SK-N-SH (cell line): ENCODE data around the gene NOD1. TPM values are rescaled to one million over a fixed set of nuclear protein-coding genes. Genes with fewer than 3 reads are reported as not detected.
A peak's percentile ranks its signal among the peaks of the same experiment; 100 is the strongest.

ENCODE experiments used
- CTCF ChIA-PET: fragments of 300-600, 350-600 bp; formaldehyde crosslinking; extraction: SDS; loops from one replicate; lab custom pipeline; 2021; lab: Yijun Ruan, JAX
- POLR2A ChIA-PET: fragments of 350-600 bp; sonication (Branson Sonifier 250); formaldehyde crosslinking; extraction: SDS; loops from one replicate; lab custom pipeline; 2020; ENCODE audit warnings: antibody characterized with exemption, inconsistent platforms; lab: Yijun Ruan, JAX
- DNase-seq: peaks from one replicate; pipeline ENCODE4 v3.0.0; 2012
- H2AFZ ChIP-seq: fragments of 200-600 bp; sonication (generic); 2 replicates; pipeline ENCODE4 v1.8.1; 2016; ENCODE audit warnings: antibody characterized with exemption, mild to moderate bottlenecking, low read depth
- H3F3A ChIP-seq: fragments of 200-600 bp; sonication (generic); replicated peaks from 2 replicates; pipeline ENCODE3; 2016; ENCODE audit warnings: antibody characterized with exemption, mild to moderate bottlenecking; ENCODE audit not compliant: insufficient read depth
- H3K27ac ChIP-seq, 2 experiments: fragments of 200-500 bp in 1 of 2; fragments of 200-600 bp in 1 of 2; sonication (Bioruptor generic) in 1 of 2; sonication (generic), shearing (Covaris generic) in 1 of 2; 2 replicates each; pipeline versions ENCODE4 v1.5.1 to v1.6.1; 2014 to 2016; ENCODE audit warnings: low read depth in 2 of 2, inconsistent platforms in 1 of 2, low read length in 1 of 2, mild to moderate bottlenecking in 1 of 2, mixed read lengths in 1 of 2
- H3K27me3 ChIP-seq: fragments of 200-600 bp; sonication (generic), shearing (Covaris generic); 2 replicates; pipeline ENCODE4 v1.6.1; 2016; ENCODE audit warnings: mixed run types; ENCODE audit not compliant: insufficient read depth
- H3K36me3 ChIP-seq, 2 experiments: fragments of 200-500 bp in 1 of 2; fragments of 200-600 bp in 1 of 2; sonication (Bioruptor generic) in 1 of 2; sonication (generic) in 1 of 2; replicated peaks in 1 of 2; 2 replicates each; pipeline versions ENCODE3 to v1.5.1; 2014 to 2016; ENCODE audit warnings: low read length in 1 of 2, mild to moderate bottlenecking in 1 of 2; ENCODE audit not compliant: insufficient read depth in 2 of 2, control insufficient read depth in 1 of 2
- H3K4me1 ChIP-seq, 2 experiments: fragments of 200-500 bp in 1 of 2; fragments of 200-600 bp in 1 of 2; sonication (Bioruptor generic) in 1 of 2; sonication (generic), shearing (Covaris generic) in 1 of 2; 2 replicates each; pipeline versions ENCODE4 v1.5.1 to v1.6.1; 2014 to 2016; ENCODE audit warnings: low read depth in 1 of 2, low read length in 1 of 2, mixed run types in 1 of 2; ENCODE audit not compliant: insufficient read depth in 2 of 2, control insufficient read depth in 1 of 2
- H3K4me2 ChIP-seq: fragments of 200-600 bp; sonication (generic), shearing (Covaris generic); 2 replicates; pipeline ENCODE4 v1.6.1; 2017; ENCODE audit warnings: mixed run types
- H3K4me3 ChIP-seq, 2 experiments: fragments of 200-500 bp in 1 of 2; fragments of 200-600 bp in 1 of 2; sonication (Bioruptor generic) in 1 of 2; sonication (generic), shearing (Covaris generic) in 1 of 2; 2 replicates each; pipeline versions ENCODE4 v1.5.1 to v1.8.1; 2014 to 2016; ENCODE audit warnings: low read depth in 2 of 2, inconsistent platforms in 1 of 2, low read length in 1 of 2, mild to moderate bottlenecking in 1 of 2, mixed read lengths in 1 of 2, moderate library complexity in 1 of 2
- H3K79me2 ChIP-seq: fragments of 200-600 bp; sonication (generic); 2 replicates; pipeline ENCODE4 v1.8.1; 2017; ENCODE audit warnings: mild to moderate bottlenecking; ENCODE audit not compliant: insufficient read depth
- H3K9ac ChIP-seq: fragments of 200-600 bp; sonication (generic); 2 replicates; pipeline ENCODE4 v1.6.1; 2017; ENCODE audit warnings: mixed run types
- H3K9me2 ChIP-seq: fragments of 200-600 bp; sonication (generic); 2 replicates; pipeline ENCODE4 v1.6.1; 2017; ENCODE audit warnings: mixed run types
- H3K9me3 ChIP-seq: fragments of 200-600 bp; sonication (generic); 2 replicates; pipeline ENCODE4 v1.6.1; 2017; ENCODE audit warnings: mixed run types, mild to moderate bottlenecking, moderate library complexity
- H4K20me1 ChIP-seq: fragments of 200-600 bp; sonication (generic); 2 replicates; pipeline ENCODE4 v1.6.1; 2017; ENCODE audit warnings: mild to moderate bottlenecking, mixed run types; ENCODE audit not compliant: insufficient read depth
- ELF1 ChIP-seq: IDR thresholded peaks from 2 replicates; pipeline ENCODE4 v1.4.0; 2012
- EP300 ChIP-seq, 2 experiments: IDR thresholded peaks; 2 replicates each; pipeline versions ENCODE4 v1.4.0 to v1.6.1; 2012; ENCODE audit warnings: borderline replicate concordance in 1 of 2, low read depth in 1 of 2, low read length in 1 of 2
- EZH2phosphoT487 ChIP-seq: fragments of 200-600 bp; sonication (generic); IDR thresholded peaks from 2 replicates; pipeline ENCODE4 v1.6.1; 2017; ENCODE audit warnings: low read depth, mixed run types, mild to moderate bottlenecking, antibody characterized with exemption, moderate library complexity, borderline replicate concordance
- FOSL2 ChIP-seq: IDR thresholded peaks from 2 replicates; pipeline ENCODE4 v1.4.0; 2012; ENCODE audit warnings: low read depth, mild to moderate bottlenecking, moderate library complexity, borderline replicate concordance
- FOXJ3 ChIP-seq: sonication (generic); formaldehyde crosslinking; IDR thresholded peaks from 2 replicates; pipeline ENCODE4 v1.5.1; 2020; ENCODE audit warnings: mild to moderate bottlenecking, missing genetic modification reagents
- FOXM1 ChIP-seq: IDR thresholded peaks from 2 replicates; pipeline ENCODE4 v1.4.0; 2012; ENCODE audit warnings: low read depth, mild to moderate bottlenecking
- GABPA ChIP-seq: IDR thresholded peaks from 2 replicates; pipeline ENCODE4 v1.4.0; 2012; ENCODE audit warnings: low read depth, mild to moderate bottlenecking
- GATA2 ChIP-seq: sonication (generic); formaldehyde crosslinking; IDR thresholded peaks from 2 replicates; pipeline ENCODE4 v1.5.0; 2020; ENCODE audit warnings: mild to moderate bottlenecking, missing genetic modification reagents
- IRF3 ChIP-seq: fragments of 150-350 bp; IDR thresholded peaks from 2 replicates; pipeline ENCODE4 v1.6.1; 2016; ENCODE audit warnings: mild to moderate bottlenecking, low read depth, low read length
- NRF1 ChIP-seq: IDR thresholded peaks from 2 replicates; pipeline ENCODE4 v1.6.1; 2012; ENCODE audit warnings: low read depth, mild to moderate bottlenecking, low read length
- PBX3 ChIP-seq: IDR thresholded peaks from 2 replicates; pipeline ENCODE4; 2012
- POLR2AphosphoS5 ChIP-seq: IDR thresholded peaks from 2 replicates; pipeline ENCODE4 v1.6.1; 2012; ENCODE audit warnings: low read depth, low read length
- RXRA ChIP-seq: IDR thresholded peaks from 2 replicates; pipeline ENCODE4 v1.4.0; 2012; ENCODE audit warnings: low read depth, mild to moderate bottlenecking, borderline replicate concordance
- TCF12 ChIP-seq: IDR thresholded peaks from 2 replicates; pipeline ENCODE4 v1.4.0; 2012
- TEAD4 ChIP-seq: IDR thresholded peaks from 2 replicates; pipeline ENCODE4 v1.4.0; 2012; ENCODE audit warnings: mild to moderate bottlenecking, borderline replicate concordance; ENCODE audit not compliant: insufficient read depth
- USF2 ChIP-seq: fragments of 150-350 bp; IDR thresholded peaks from 2 replicates; pipeline ENCODE4 v1.6.1; 2017; ENCODE audit warnings: antibody characterized with exemption, low read length, low read depth, borderline replicate concordance
- WGBS: methylation state at CpG from one replicate; pipeline ENCODE4 v1.1.6; 2017; ENCODE audit warnings: low lambda C conversion rate; 5-methylcytosine and 5-hydroxymethylcytosine counted together
- polyA plus RNA-seq, 3 experiments: library from polyadenylated mRNA; depleted of rRNA; stranded (reverse); fragments of >200 nt; gene quantifications; 2 replicates each; pipeline ENCODE4 v1.2.3, GENCODE V29; 2012
- TF ChIP-seq, protein P1 (sequence below): IDR thresholded peaks from 2 replicates; pipeline ENCODE4 v1.6.1; 2012; ENCODE audit warnings: mild to moderate bottlenecking, low read depth, low read length, moderate library complexity
- TF ChIP-seq, protein P2 (sequence below): IDR thresholded peaks from 2 replicates; pipeline ENCODE4 v1.4.0; 2012; ENCODE audit warnings: low read depth, borderline replicate concordance

Gene NOD1
- polyA plus RNA-seq, 1 of the 3 experiments (the other 2 are of a cell fraction): 5.5 TPM

DNA sequence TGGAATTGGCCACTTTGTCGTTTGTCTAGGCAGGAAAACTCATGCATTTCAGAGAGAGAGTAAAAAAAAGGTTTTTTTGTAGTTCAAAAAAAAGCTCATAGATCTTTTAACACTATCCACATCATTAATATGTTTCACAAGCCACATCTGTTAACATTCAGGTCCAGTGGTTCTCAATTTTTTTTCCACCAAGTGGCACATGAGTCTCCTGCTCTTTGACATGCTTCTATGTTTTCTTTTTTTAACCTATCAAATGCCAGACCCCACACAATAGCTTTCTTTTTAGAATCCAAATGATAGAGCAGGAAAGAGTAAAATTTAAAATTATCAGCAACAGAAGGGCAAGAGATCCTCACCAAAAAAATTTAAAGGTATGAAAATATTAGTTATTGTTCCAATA lies 20.3 kb downstream of the NOD1 start:
- POLR2A ChIA-PET: no interaction called here
- Histone ChIP-seq H3K27ac (peak overlapping the region in 1 of 2 experiments; percentile 36; a peak in 1 of 4 replicates), H3K4me3 (no peak overlapping the region), H3F3A (peaks cover 20% of the 10 kb centered on the region), H3K4me1 (peaks cover 8 to 27% of the 10 kb centered on the region in 2 experiments), H3K9me3 (no peaks in the 10 kb centered on the region)
- DNase-seq: no peak
- TF ChIP-seq RXRA (no peak), FOXJ3 (CRISPR knock-in tag) (no peak), FOXM1 (no peak), FOSL2 (no peak), TEAD4 (no peak), POLR2AphosphoS5 (no peak), ELF1 (no peak), NRF1 (no peak), EZH2phosphoT487 (no peak), GABPA (no peak), USF2 (no peak), GATA2 (no peak), IRF3 (no peak)
- TF ChIP-seq, all 33 proteins: peak for 0
- WGBS: 71% methylated on average over 1 of the region's 1 CpG
- no peak overlapping the region for H2AFZ ChIP-seq
- no peak overlapping the region for H3K9ac ChIP-seq
- no peak overlapping the region for H3K4me2 ChIP-seq
- peaks cover 14 to 17% of the 10 kb centered on the region in 2 experiments for H3K36me3 ChIP-seq
- no peaks in the 10 kb centered on the region for H3K27me3 ChIP-seq
- no peaks in the 10 kb centered on the region for H3K9me2 ChIP-seq
- H4K20me1 ChIP-seq: no peaks in the 10 kb centered on the region
- CTCF ChIA-PET: interaction anchor here (1.2 to 3.5 kb wide), 4 partner anchors 9 to 106 kb away, joined by 3 to 22 read pairs (median 8); partner anchors contain the start of gene NOD1
- H3K79me2 ChIP-seq: no peaks in the 10 kb centered on the region

DNA sequence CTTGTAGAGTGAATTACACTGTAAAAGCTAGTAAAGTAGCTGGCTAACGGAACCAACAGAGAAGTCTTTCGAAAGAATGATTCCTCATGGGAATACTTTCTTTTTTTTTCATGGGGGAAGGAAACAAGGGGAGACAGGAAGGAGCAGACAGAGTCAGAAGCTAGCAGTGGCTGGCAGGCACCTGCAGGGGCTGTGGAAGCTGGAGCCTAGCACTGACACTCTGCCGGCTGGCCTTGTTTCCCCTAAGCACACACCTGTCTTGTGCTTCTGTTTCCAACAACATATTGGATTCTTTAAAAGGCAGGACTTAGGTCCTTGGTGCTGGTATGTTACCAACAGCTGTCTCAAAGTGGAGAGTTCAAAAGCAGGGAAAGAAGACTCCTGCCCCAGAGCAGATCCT lies 24.7 kb downstream of the NOD1 start:
- H2AFZ ChIP-seq: no peak overlapping the region
- POLR2A ChIA-PET: interaction anchor here (0.7 kb wide), 1 partner anchor 24 kb away, joined by 4 read pairs; no protein-coding TSS in a partner anchor

More for the DNA sequence above, 24.7 kb downstream of the NOD1 start:
- Histone ChIP-seq H3K4me1 (peaks cover 3 to 16% of the 10 kb centered on the region in 2 experiments; a peak in 3 of 4 replicates), H4K20me1 (no peaks in the 10 kb centered on the region), H3F3A (peaks cover 4% of the 10 kb centered on the region), H3K9me2 (no peaks in the 10 kb centered on the region), H3K27ac (no peak overlapping the region), H3K36me3 (peaks cover 23 to 36% of the 10 kb centered on the region in 2 experiments), H3K79me2 (no peaks in the 10 kb centered on the region), H3K27me3 (no peaks in the 10 kb centered on the region), H3K4me3 (no peak overlapping the region), H3K4me2 (no peak overlapping the region), H3K9me3 (no peaks in the 10 kb centered on the region), H3K9ac (no peak overlapping the region)
- TF ChIP-seq FOXM1 (no peak), RXRA (no peak), FOSL2 (no peak), TCF12 (no peak), FOXJ3 (CRISPR knock-in tag) (no peak), EZH2phosphoT487 (no peak), PBX3 (no peak), EP300 (IDR thresholded peaks at IDR 0.05; ENCODE audit: borderline replicate concordance in 1 of 2, low read depth in 1 of 2, low read length in 1 of 2) (no peak), GATA2 (no peak)
- TF ChIP-seq, protein P1, sequence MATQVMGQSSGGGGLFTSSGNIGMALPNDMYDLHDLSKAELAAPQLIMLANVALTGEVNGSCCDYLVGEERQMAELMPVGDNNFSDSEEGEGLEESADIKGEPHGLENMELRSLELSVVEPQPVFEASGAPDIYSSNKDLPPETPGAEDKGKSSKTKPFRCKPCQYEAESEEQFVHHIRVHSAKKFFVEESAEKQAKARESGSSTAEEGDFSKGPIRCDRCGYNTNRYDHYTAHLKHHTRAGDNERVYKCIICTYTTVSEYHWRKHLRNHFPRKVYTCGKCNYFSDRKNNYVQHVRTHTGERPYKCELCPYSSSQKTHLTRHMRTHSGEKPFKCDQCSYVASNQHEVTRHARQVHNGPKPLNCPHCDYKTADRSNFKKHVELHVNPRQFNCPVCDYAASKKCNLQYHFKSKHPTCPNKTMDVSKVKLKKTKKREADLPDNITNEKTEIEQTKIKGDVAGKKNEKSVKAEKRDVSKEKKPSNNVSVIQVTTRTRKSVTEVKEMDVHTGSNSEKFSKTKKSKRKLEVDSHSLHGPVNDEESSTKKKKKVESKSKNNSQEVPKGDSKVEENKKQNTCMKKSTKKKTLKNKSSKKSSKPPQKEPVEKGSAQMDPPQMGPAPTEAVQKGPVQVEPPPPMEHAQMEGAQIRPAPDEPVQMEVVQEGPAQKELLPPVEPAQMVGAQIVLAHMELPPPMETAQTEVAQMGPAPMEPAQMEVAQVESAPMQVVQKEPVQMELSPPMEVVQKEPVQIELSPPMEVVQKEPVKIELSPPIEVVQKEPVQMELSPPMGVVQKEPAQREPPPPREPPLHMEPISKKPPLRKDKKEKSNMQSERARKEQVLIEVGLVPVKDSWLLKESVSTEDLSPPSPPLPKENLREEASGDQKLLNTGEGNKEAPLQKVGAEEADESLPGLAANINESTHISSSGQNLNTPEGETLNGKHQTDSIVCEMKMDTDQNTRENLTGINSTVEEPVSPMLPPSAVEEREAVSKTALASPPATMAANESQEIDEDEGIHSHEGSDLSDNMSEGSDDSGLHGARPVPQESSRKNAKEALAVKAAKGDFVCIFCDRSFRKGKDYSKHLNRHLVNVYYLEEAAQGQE: no peak
- TF ChIP-seq, protein P2, sequence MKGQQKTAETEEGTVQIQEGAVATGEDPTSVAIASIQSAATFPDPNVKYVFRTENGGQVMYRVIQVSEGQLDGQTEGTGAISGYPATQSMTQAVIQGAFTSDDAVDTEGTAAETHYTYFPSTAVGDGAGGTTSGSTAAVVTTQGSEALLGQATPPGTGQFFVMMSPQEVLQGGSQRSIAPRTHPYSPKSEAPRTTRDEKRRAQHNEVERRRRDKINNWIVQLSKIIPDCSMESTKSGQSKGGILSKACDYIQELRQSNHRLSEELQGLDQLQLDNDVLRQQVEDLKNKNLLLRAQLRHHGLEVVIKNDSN: no peak
- DNase-seq: no peak
- CTCF ChIA-PET: interaction anchor here (0.9 kb wide), 1 partner anchor 10 kb away, joined by 3 read pairs; no protein-coding TSS in a partner anchor
- WGBS: 92% methylated on average over 3 of the region's 3 CpGs
